ENCODE results near the gene ELAVL2. TPM values are rescaled to one million over a fixed set of nuclear protein-coding genes. Genes with fewer than 3 reads are reported as not detected.

Gene ELAVL2
- polyA plus RNA-seq, 2 of the 4 experiments (the other 2 are of a cell fraction): 0.03 to 0.13 TPM

DNA sequence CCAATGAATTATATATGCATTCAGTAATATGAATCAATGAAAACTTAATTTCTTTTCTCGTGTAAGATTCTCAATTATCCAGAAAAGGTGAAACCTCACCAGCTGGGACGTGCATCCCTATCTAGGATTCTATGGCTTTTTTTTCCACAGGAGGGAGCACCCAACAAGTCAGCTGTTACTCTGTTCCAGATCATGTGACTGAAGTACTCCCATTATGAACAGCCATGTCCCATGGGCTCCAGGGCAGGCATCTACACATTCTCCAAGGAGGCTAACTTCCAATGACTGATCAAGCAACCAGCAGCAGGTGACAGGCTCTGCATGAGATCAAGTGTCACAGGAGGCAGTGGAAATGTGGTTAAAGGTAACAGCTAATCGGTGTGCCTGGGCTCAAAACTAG, 118.8 kb downstream of the ELAVL2 start:
- no peaks in the 10 kb centered on the region for H3K4me1 ChIP-seq
- H3K9me3 ChIP-seq: no peaks in the 10 kb centered on the region
- no peak overlapping the region for H3K4me2 ChIP-seq
- FAIRE-seq (no peak), ATAC-seq (no peak), DNase-seq (ENCODE audit: low read depth in 1 of 2, low spot score in 1 of 2) (no peak)
- ChIA-PET POLR2A (no interaction called here), CTCF (no interaction called here)
- H3K27ac ChIP-seq: no peak overlapping the region
- WGBS (ENCODE audit: missing lambda C conversion rate): 13% methylated on average over 3 of the region's 3 CpGs
- no peak overlapping the region for H3K4me3 ChIP-seq
- TF ChIP-seq KDM1A (IDR thresholded peaks at IDR 0.05; ENCODE audit: low read depth): no peak

DNA sequence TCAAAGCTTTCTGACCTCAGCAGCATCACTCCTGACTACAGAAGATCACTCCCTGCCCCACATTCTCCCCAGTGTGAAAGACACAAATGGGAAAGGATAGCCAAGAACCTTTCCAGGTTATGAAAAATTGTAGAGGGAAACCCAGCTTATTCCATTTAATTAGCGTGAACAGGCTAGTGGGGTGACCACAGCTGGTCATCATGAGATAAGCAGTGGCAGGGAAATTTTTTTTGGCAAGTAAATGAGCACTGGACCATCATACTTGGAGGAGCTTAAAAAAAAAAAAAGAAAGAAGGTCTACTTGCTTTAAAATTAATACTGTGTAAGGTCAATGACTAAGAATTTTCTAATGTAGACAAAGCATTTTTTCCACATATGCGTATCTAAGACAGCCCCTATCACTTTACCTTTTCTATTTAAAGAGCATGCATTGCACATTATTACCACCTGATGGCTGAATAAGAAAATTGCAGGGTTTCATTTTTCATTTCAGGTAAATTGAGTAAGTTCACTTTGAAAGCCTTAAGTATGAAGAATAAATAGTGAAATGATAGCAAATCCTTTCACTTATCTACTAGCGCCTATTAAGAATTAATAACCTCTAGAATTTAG, 123.6 kb downstream of the ELAVL2 start:
- ATAC-seq: no peak
- H3K9me3 ChIP-seq: no peaks in the 10 kb centered on the region
- TF ChIP-seq NR3C1 (IDR thresholded peaks at IDR 0.05) (no peak), CBX8 (IDR thresholded peaks at IDR 0.05) (no peak), MYC (IDR thresholded peaks at IDR 0.05; ENCODE audit: borderline replicate concordance, low read length) (no peak), POLR2AphosphoS2 (conservative IDR thresholded peaks at IDR 0.05; ENCODE audit: low read length) (no peak), RFX5 (IDR thresholded peaks at IDR 0.05) (no peak), GATA3 (IDR thresholded peaks at IDR 0.05; ENCODE audit: borderline replicate concordance) (no peak), PHF8 (IDR thresholded peaks at IDR 0.05; ENCODE audit: borderline replicate concordance, low read depth) (no peak), ZFP36 (IDR thresholded peaks at IDR 0.05; ENCODE audit: borderline replicate concordance, partially characterized antibody) (no peak), ZSCAN20 (CRISPR knock-in tag; IDR thresholded peaks at IDR 0.05) (no peak), TFCP2L1 (CRISPR knock-in tag; IDR thresholded peaks at IDR 0.05) (no peak), NPAS2 (CRISPR knock-in tag; IDR thresholded peaks at IDR 0.05; ENCODE audit: borderline replicate concordance) (no peak)
- TF ChIP-seq, protein P1, sequence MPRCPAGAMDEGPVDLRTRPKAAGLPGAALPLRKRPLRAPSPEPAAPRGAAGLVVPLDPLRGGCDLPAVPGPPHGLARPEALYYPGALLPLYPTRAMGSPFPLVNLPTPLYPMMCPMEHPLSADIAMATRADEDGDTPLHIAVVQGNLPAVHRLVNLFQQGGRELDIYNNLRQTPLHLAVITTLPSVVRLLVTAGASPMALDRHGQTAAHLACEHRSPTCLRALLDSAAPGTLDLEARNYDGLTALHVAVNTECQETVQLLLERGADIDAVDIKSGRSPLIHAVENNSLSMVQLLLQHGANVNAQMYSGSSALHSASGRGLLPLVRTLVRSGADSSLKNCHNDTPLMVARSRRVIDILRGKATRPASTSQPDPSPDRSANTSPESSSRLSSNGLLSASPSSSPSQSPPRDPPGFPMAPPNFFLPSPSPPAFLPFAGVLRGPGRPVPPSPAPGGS (IDR thresholded peaks at IDR 0.05): no peak
- TF ChIP-seq, protein P2, sequence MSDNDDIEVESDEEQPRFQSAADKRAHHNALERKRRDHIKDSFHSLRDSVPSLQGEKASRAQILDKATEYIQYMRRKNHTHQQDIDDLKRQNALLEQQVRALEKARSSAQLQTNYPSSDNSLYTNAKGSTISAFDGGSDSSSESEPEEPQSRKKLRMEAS (IDR thresholded peaks at IDR 0.05): no peak
- TF ChIP-seq, protein P3, sequence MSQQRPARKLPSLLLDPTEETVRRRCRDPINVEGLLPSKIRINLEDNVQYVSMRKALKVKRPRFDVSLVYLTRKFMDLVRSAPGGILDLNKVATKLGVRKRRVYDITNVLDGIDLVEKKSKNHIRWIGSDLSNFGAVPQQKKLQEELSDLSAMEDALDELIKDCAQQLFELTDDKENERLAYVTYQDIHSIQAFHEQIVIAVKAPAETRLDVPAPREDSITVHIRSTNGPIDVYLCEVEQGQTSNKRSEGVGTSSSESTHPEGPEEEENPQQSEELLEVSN (IDR thresholded peaks at IDR 0.05; ENCODE audit: borderline replicate concordance, low read depth): no peak
- DNase-seq (ENCODE audit: low read depth in 1 of 2, low spot score in 1 of 2): no peak
- no peaks in the 10 kb centered on the region for H3K4me1 ChIP-seq
- H3K4me3 ChIP-seq: no peak overlapping the region
- CTCF ChIA-PET: interaction anchor here (0.9 kb wide), 1 partner anchor 101 kb away, joined by 3 read pairs; no protein-coding TSS in a partner anchor
- H3K4me2 ChIP-seq: no peak overlapping the region
- FAIRE-seq: no peak
- POLR2A ChIA-PET: no interaction called here
- WGBS (ENCODE audit: missing lambda C conversion rate): 1% methylated on average over 3 of the region's 3 CpGs
- no peak overlapping the region for H3K27ac ChIP-seq

DNA sequence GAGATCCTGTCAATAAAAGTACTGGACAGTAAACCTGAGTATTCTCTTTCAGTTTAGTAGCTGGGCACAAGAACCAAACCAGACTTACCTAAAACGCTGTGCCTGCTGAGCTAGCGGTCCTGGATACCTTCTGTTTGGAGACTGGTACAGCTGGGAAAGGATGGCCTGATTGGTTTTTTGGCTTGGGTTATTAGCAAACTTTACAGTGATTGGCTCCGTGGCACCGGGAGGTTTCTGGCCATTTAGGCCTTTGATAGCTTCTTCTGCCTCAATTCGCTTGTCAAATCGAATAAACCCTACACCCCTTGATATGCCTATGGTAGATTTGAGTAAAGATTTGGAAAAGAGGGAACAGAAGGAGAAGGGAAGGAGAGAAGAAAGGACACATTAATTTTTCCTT, 124.7 kb downstream of the ELAVL2 start:
- ChIA-PET POLR2A (no interaction called here), CTCF (interaction anchor here (0.9 kb wide), 1 partner anchor 9 kb away, joined by 3 read pairs; no protein-coding TSS in a partner anchor)
- Histone ChIP-seq H3K27ac (no peak overlapping the region), H3K9me3 (no peaks in the 10 kb centered on the region), H3K4me3 (no peak overlapping the region), H3K4me2 (no peak overlapping the region), H3K4me1 (no peaks in the 10 kb centered on the region)
- FAIRE-seq (no peak), ATAC-seq (no peak), DNase-seq (ENCODE audit: low read depth in 1 of 2, low spot score in 1 of 2) (no peak)
- no peak for TF ChIP-seq FOSB (CRISPR knock-in tag; IDR thresholded peaks at IDR 0.05)
- TF ChIP-seq, protein P3 (IDR thresholded peaks at IDR 0.05; ENCODE audit: borderline replicate concordance, low read depth): no peak
- TF ChIP-seq ZC3H11A (IDR thresholded peaks at IDR 0.05): no peak
- TF ChIP-seq, protein P1 (IDR thresholded peaks at IDR 0.05): no peak
- no peak for TF ChIP-seq NFE2L2 (conservative IDR thresholded peaks at IDR 0.05; ENCODE audit: low read length)
- TF ChIP-seq NR3C1 (IDR thresholded peaks at IDR 0.05): no peak
- no peak for TF ChIP-seq RAD21 (conservative IDR thresholded peaks at IDR 0.05 in 1 of 2, IDR thresholded peaks at IDR 0.05 in 1 of 2)
- TF ChIP-seq JUNB (IDR thresholded peaks at IDR 0.05): no peak
- TF ChIP-seq TP53 (CRISPR knock-in tag; IDR thresholded peaks at IDR 0.05): no peak
- TF ChIP-seq, protein P4, sequence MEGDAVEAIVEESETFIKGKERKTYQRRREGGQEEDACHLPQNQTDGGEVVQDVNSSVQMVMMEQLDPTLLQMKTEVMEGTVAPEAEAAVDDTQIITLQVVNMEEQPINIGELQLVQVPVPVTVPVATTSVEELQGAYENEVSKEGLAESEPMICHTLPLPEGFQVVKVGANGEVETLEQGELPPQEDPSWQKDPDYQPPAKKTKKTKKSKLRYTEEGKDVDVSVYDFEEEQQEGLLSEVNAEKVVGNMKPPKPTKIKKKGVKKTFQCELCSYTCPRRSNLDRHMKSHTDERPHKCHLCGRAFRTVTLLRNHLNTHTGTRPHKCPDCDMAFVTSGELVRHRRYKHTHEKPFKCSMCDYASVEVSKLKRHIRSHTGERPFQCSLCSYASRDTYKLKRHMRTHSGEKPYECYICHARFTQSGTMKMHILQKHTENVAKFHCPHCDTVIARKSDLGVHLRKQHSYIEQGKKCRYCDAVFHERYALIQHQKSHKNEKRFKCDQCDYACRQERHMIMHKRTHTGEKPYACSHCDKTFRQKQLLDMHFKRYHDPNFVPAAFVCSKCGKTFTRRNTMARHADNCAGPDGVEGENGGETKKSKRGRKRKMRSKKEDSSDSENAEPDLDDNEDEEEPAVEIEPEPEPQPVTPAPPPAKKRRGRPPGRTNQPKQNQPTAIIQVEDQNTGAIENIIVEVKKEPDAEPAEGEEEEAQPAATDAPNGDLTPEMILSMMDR (IDR thresholded peaks at IDR 0.05): no peak
- TF ChIP-seq, protein P2 (IDR thresholded peaks at IDR 0.05): no peak
- WGBS (ENCODE audit: missing lambda C conversion rate): 6% methylated on average over 6 of the region's 6 CpGs
